Activated CD4-positive, alpha-beta T cell treated with anti-CD3 and anti-CD28 coated beads, Interleukin-10, Interleukin-2, amounts not matched to agents 100 ng/mL and 50 ng/mL, durations not matched to agents 16 hours and 8 hours (primary cell): ENCODE data around the gene SPATS2.

Experiments
- DNase-seq: peaks from one replicate; pipeline ENCODE4 v3.0.0-alpha.2; 2020

Gene SPATS2

GRCh38 chr12:49560695-49561094 lies 193.4 kb downstream of the SPATS2 start:
- no peak for DNase-seq

DNA sequence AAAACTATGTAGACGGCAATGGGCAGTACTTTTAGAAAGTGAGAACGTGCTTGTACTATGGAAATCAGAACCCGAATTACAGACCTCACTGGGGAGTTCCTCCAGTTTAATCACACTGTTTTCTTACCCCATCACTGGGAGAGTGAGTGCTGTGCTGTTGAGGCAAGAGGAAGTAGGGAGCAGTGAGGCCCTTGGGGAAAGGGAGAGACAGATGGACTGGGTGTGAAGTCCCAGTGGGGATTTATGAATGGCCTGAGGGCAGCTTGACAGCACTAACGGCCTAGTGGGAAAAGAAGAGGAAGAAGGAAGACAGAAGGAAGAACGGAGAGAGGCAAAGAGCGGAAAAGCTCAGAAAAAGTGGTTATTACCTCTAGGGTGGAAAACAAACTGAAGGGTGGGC lies 195.0 kb downstream of the SPATS2 start:
- no peak for DNase-seq

GRCh38 chr12:49562831-49563230 lies 195.6 kb downstream of the SPATS2 start:
- DNase-seq, result no peak

- DNase-seq, result no peak
These were observed 196.9 kb downstream of the SPATS2 start for GRCh38 chr12:49563951-49564685.

GRCh38 chr12:49564686-49565405 lies 197.6 kb downstream of the SPATS2 start:
- DNase-seq, result no peak

DNA sequence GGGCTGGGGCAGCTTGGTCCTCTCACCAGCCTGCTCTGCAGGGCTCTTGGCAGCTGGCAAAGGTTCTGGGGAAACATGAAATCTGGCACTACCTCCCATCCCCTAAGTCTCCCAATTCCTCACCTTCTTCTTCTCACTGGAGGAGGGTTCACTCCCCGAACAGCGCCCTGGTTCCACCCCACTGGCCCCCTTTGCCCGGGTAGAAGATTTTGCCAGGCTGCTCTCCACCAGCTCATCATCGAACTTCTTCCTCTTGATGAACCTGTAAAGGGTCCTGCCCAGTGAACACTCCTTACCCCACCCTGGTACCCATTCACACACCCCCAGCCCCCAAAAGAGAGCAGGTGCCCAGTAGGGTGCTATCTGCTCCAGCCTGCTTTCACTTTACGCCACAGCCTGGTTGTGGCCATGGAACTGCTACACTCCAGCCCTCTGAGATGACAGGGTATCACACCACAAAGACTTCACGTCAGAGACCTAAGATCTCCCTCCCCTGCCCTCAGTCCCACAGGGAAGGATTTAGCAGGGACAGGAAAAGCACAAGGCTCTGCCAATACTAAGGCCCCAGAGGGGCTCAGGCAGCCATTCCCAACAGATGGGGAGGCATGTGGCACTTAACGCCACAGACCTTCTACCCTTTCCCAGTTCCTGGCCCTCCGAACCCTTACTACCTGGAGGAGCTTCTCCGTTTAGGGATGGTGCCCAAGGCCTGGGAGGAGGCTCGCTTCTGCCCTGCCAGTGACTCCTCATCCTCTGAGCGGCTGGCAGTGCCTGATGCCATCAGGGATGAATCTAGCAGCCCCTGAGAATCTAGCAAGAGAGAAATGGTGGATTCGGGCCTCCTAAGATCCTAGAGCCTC lies 198.4 kb downstream of the SPATS2 start:
- DNase-seq, result no peak

DNA sequence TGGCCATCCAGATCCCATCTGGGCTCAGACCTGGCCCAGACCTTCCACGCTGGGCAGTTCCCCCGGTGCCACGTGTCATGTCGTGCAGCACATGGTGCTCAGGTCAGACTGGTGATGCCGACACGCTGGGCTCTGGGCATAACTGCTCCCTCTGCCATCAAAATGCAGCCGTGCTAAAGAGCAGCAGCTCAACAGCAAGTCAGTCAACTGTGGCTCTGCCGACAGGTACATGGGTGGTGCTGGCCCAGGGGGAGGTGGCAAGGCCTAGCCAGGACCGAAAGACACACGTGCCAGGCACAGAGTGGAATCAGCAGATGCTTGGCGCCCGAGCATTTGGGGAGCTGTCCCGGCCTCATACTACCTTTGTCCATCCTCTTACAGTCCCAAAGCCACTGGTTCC lies 199.1 kb downstream of the SPATS2 start:
- DNase-seq, result no peak

GRCh38 chr12:49567302-49567610 lies 200.0 kb downstream of the SPATS2 start:
- DNase-seq, result no peak

GRCh38 chr12:49567611-49568441 lies 200.6 kb downstream of the SPATS2 start, which contains the start of gene MCRS1:
TSS of gene MCRS1 (minus strand) at chr12:49568142. CDS start at chr12:49566731, 1,411 bp downstream.
- peak; percentile 93 for DNase-seq

DNA sequence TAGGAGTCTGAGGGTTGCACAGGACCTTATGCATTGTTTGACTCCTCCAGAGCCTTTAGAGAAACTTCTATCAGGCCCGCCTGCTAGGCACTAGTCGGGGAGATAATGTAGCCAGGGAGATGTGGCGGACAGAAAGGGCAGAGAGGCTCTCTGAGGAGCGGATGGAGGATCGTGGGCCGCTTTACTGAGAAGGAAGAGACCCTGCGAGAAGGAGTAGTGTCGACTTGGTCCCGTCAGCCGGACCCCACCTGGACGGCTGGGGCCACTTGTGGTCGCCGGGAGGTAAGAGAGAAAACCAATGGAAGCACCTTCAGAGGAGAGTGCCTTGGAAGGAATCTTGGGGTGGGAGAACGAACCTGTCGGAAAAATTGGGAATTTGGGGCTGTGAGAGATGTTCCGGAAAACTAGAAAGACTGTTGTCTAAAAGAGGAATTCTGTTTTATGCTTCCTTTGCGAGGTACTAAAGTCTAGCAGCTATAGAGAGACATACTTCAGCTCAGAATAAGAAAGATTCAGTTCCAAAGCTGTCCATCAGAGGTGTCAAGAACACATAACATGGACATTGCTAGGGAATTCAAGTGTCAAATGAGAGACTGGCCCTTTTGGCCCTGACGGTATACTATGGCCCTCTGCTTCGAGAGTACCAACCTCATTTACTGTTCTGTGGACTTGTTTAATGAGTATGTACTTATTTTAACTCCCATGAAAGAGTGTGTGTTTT lies 201.3 kb downstream of the SPATS2 start:
- no peak for DNase-seq
